Inflammatory macrophage treated with lipopolysaccharide for 1 hour (primary cell): ENCODE results near the gene GABRA4.

Source experiments
- DNase-seq, 2 donors: peaks; one replicate each; pipeline ENCODE4 v3.0.0-alpha.2; 2020 to 2022

GABRA4 gene

DNA sequence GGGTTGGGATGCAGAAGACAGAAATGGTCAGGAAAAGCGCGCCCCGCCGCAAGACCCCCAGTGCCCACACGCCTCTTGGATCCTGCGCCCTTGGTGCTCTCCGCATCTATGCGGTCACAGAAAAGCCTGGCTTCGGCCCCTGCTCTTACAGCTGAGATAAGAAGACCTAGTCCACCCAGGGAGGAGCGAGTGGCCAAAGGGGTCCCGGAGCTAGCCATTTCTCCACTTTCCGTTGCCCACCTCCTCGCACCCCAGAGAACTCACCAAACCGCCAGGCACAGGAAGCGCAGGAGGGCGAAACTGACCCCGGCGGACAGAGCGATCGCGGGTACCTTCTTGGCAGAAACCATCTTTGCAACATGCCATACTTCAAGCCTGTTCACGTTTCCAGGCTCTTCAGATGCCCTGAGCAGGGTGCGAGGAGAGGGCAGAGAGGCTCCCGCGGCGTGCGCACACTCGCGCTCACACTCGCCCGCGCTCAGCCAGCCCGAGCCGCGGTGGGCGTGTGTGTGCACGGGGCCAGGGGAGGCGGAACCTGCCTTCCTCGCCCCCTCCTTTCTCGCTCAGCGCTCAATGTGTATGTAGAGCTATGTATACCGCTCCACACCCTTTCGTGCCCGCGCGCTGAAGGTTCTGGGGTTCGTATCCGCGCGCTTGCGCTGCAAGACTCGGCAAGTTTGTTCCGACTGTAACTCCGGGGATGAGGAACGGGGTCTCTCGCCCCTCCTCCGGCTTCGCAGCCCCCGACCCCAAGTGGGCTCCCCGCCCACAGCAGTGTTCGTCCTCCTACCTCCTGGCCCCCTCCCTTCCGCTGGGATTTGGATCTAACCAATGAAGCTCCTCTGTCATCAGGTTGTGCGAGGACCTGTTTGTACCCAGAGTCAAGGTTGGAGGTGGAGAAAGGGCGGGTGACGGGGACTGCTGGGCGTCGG is at the start of gene GABRA4:
TSS of gene GABRA4 (minus strand) at position 507 of the 932 bp plus-strand sequence. CDS start at position 350, 157 bp downstream.
- no peak for DNase-seq

DNA sequence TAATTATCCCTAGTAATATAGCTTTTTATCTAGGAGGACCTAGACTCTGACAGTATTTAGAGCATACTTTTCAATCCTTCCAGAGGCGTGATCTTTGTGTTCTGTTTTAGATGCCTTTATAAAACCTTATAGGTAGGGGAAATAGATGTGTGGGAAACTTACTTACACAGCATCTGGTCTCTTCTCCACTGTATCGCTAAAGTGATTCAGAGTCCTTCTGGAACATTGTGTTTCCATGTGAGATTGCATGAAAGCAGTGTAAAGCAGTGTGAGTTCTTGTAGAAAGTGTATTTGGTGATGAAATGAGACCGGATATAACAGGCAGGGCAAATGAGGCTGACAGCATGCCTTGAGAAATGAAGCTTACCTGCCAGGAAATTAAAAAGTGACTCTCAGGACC is 47.4 kb upstream of the GABRA4 start:
- DNase-seq = no peak

- DNase-seq = no peak
These were observed 44.9 kb upstream of the GABRA4 start for GRCh38 chr4:47038263-47038662.

DNA sequence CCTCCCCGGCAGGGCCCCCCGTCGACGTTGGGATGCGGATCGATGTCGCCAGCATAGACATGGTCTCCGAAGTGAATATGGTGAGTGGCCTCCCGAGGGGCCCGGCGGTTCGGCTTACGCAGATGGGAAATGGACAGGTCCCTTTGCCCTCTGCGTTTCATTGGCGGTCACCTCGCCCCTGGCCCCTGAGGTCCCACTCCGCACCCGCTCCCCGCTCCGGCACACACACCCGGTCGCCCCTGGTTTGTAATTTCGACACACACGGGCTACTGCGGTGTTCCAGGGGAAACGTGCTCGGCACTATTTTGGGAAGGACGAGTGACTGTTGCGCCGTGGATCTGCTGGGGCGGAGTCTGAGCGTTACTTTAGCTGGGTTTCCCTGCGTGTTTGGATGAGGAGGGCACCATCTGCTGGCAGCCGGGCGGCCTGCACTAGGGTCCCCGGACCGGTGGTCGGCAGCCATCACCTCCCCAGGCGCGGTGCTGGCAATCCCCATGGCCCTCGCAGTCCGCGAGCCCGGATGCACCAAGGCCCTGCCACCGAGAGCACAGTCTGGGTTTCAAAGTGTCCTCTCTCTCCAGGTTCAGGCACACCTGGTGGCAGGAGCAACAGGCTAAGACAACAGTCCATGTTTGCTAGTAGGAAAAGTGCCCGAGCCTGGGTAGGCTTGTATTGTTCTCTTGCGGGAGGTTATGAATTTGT is 39.2 kb upstream of the GABRA4 start:
- DNase-seq = peak in 1 of 2 donors; percentile 4

- DNase-seq = no peak
These were observed 38.5 kb upstream of the GABRA4 start for GRCh38 chr4:47031751-47032404.

GRCh38 chr4:47031011-47031678 is 37.8 kb upstream of the GABRA4 start, which contains the start of gene GABRB1:
Gene GABRB1 (plus strand): TSS chr4:47031567.
- DNase-seq = no peak

- no peak for DNase-seq
These were observed 24.1 kb upstream of the GABRA4 start for GRCh38 chr4:47017494-47017893.

DNA sequence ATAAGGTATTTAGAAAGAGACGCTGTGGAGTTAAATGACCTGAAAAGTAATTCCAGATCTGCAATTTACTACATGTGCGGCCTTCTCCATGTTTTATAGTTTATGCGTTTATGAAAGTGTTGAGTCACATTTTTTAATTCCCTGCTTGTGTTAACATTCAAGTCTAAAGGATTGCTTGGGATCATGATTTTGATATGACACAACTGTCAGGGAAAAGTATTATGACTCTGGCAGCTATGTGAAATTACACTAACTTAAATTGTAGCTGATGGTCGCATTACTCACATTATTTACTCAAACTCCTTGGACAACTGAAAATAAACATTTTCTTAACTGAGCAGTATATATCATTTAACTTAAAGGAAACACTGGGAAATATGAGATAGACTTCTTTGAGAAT is 23.7 kb upstream of the GABRA4 start:
- no peak for DNase-seq

DNA sequence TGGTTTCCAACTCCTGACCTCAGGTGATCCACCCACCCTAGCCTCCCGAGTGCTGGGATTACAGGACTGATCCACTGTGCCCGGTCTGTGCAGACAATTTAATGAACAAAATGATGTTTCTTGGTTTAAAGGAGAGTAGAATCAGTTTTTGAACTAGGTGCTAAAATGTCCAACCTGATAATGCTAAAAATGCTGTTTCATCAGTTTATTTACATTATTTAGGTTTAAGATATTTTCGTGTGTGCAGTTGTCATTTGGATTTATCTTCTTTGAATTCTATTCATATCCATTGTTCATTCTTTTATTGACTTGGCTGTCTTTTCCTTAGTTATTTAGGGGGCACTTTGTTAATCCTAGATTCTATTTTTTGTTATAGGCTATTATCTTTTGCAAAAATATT is 20.0 kb upstream of the GABRA4 start:
- DNase-seq = no peak

DNA sequence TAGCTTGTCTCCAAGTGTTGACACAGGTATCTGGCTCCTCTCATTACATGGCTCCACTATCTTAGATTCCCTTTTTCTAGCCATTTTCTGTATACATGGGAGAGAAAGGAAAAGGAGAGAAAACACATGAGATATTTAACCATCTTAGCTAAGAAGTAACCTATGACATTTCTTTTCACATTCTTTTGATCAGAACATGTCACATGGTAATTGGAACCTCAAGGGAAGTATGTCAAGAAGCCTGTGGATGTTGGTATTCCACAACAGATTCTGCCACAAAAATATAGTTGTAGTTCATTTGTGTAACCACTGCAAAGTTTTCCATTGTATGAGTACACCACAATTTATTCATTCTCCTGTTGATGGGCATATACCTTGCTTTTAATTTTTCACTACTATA is 19.3 kb upstream of the GABRA4 start:
- no peak for DNase-seq

DNA sequence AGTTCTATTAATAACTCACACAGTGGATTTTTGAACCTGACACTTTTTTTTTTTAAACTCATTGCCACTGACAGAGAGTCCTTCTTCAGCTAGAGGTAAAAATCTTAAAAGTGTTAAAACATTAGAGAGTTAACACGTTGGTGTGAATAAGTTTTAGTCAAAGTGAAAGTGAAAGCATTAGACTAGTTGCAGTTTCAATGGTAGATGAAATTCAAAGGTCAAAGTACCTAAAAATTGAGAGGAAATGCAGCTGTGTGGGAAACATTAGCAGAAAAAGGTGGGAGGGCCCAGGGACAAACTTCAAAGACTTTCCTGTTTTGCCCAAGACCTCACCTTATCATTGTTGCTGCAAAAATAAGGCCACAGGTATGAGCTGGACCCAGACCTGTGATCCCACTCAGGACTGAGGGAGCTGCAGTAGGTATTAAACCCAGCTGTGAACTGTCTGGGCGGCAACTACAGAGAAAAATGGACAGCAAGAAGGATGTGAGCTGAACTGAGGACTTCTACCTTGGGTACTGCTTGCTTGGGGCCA is 17.6 kb upstream of the GABRA4 start:
- peak; percentile 2 to 22 for DNase-seq

GRCh38 chr4:47010347-47010911 is 17.0 kb upstream of the GABRA4 start:
- DNase-seq = peak; percentile 17 to 25

- no peak for DNase-seq
These were observed 9.2 kb upstream of the GABRA4 start for GRCh38 chr4:47002580-47002979.

DNA sequence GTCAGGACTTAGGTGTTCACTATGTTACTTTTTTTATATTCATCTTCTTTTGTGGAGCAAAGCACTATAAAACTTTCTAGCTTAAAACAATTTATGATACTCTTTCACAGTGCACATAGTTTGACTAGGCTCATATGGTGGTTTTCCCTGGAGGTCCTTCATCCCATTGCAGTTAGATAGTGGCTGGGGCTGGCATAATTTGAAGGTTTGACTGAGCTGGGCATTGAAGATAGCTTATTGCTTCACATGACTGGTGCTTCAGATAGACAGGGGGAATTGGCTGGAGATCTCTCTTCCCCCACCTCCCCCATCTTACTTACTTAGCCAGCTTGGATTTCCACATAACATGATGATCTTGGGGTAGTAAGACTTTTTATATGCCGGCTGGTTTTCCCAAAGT is 7.0 kb upstream of the GABRA4 start:
- no peak for DNase-seq

GRCh38 chr4:46999566-46999965 is 6.2 kb upstream of the GABRA4 start:
- DNase-seq = no peak

DNA sequence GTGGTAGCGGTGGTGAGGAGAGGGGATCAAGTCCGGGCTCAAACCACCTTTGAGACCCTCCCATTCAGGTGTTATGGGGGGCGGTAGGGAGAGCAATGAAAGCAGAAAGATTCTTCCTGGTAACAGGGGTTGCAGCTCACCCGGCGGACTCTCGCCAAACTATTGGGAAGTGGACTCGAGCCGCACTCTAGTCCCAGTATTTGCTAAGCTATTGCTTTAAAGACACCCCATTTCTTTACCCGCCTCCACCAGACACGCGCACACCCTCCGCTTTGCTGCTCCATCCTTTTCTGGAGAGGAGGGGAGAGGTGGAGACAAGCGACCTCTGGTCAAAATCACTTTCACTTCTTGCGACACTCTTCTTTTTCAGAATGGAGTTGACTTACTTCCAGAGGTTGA is 625 bp upstream of the GABRA4 start:
- DNase-seq = no peak

DNA sequence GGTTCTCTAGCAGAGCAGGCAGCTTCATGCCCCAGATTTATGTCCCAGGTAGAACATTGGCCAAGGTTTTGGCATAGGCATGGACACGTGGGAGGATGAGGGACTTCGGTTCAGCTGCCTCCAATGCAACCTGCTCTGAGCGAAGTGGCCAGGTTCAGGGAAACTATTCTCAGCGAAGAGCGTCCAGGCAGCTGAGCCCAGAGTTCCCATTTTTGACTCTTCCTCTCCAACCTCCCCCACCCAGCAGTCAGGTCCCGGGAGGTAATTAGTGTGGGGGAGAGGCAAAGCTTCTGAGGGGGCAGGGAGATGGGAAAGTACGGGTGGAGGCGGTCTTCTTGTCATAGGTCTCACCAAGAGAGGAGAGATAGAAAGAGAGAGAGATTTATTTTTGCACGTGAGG is 1.0 kb downstream of the GABRA4 start:
- no peak for DNase-seq

- no peak for DNase-seq
These were observed 6.3 kb downstream of the GABRA4 start for GRCh38 chr4:46986922-46987638.

GRCh38 chr4:46984781-46985180 is 8.6 kb downstream of the GABRA4 start:
- DNase-seq = no peak

DNA sequence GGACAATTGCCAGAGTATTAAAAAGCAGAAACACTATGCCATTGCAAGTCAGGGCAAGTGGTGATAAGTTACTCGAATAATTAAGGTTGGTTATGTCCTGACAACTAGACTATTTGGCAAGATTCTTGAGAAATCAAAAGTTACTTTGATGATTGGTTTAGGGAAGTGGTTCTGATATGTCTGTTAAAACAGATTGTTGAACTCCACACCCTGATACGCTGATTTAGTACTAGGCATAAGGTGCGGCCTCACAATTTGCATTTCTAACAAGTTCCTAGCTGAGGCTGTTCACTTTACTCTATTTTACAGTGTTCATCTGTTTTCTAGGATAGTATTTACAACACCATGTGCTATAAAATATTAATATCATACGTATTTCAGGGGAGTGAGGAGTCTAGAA is 12.5 kb downstream of the GABRA4 start:
- no peak for DNase-seq

- DNase-seq = no peak
These were observed 13.7 kb downstream of the GABRA4 start for GRCh38 chr4:46979726-46980125.

DNA sequence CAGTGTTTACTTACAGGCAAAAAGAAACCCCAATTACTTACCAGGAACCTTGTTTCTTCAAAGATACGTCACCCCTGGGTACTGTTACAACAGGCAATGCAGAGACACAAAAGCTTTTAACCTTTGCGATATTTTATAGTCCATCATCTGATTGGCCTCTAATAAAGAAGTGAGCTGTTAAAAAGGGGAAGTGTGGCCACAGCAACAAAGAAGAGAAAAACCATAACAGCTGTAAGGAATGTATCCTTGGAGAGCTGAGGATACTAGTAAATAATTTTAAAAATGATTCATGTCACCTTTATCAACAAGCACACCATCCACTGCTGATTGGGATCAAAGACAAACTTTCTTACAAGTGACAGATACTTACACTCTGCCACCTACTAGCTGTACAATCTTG is 14.1 kb downstream of the GABRA4 start:
- no peak for DNase-seq
